Mesothelial cell of epicardium (in vitro differentiated cells): ENCODE measurements around the gene STAT3. TPM values are rescaled to one million over a fixed set of nuclear protein-coding genes. Genes with fewer than 3 reads are reported as not detected.

Experiments
- DNase-seq, 2 experiments: peaks; one replicate each; pipeline ENCODE4 v3.0.0; 2021; ENCODE audit warnings: low spot score in 2 of 2; ENCODE audit not compliant: unreplicated experiment in 2 of 2
- H3K27ac Mint-ChIP-seq: 2 replicates; pipeline ENCODE4 v1.8.0; 2021; ENCODE audit warnings: mixed read lengths
- H3K27me3 Mint-ChIP-seq: 2 replicates; pipeline ENCODE4 v1.8.0; 2021; ENCODE audit warnings: low read depth, mixed read lengths
- H3K36me3 Mint-ChIP-seq: 2 replicates; pipeline ENCODE4 v1.8.0; 2021; ENCODE audit warnings: mixed read lengths
- H3K4me1 Mint-ChIP-seq: 2 replicates; pipeline ENCODE4 v1.8.0; 2021; ENCODE audit warnings: mixed read lengths
- H3K4me3 Mint-ChIP-seq: 2 replicates; pipeline ENCODE4 v1.8.0; 2021; ENCODE audit warnings: mild to moderate bottlenecking, moderate library complexity, mixed read lengths
- H3K9me3 Mint-ChIP-seq: 2 replicates; pipeline ENCODE4 v1.8.0; 2021; ENCODE audit warnings: mixed read lengths
- CTCF ChIP-seq: fragments of 200-600 bp; sonication (generic); IDR thresholded peaks from one replicate; pipeline ENCODE4 v1.5.0; 2021; ENCODE audit warnings: antibody characterized with exemption; ENCODE audit not compliant: unreplicated experiment
- total RNA-seq: library from RNA; stranded (reverse); gene quantifications from 3 replicates; pipeline ENCODE4 v1.2.1, GENCODE V29; 2021

Gene STAT3
- total RNA-seq, 1 donor from 2014 or later: 118 TPM

- Mint-ChIP-seq H3K4me1 (peaks cover 8% of the 10 kb centered on the region), H3K4me3 (no peak overlapping the region), H3K9me3 (no peaks in the 10 kb centered on the region), H3K36me3 (peaks cover 38% of the 10 kb centered on the region), H3K27ac (no peak overlapping the region), H3K27me3 (no peaks in the 10 kb centered on the region)
- TF ChIP-seq CTCF: no peak
- DNase-seq: no peak
These were observed 70.9 kb downstream of the STAT3 start for GRCh38 chr17:42317266-42317845.

- Mint-ChIP-seq H3K27ac (no peak overlapping the region), H3K36me3 (peaks cover 34% of the 10 kb centered on the region), H3K27me3 (no peaks in the 10 kb centered on the region), H3K4me1 (peaks cover 12% of the 10 kb centered on the region), H3K4me3 (no peak overlapping the region), H3K9me3 (no peaks in the 10 kb centered on the region)
- TF ChIP-seq CTCF: no peak
- no peak for DNase-seq
These were observed 71.5 kb downstream of the STAT3 start for GRCh38 chr17:42316755-42317154.

- no peaks in the 10 kb centered on the region for H3K27me3 Mint-ChIP-seq
- H3K36me3 Mint-ChIP-seq: peaks cover 27% of the 10 kb centered on the region
- H3K4me3 Mint-ChIP-seq: no peak overlapping the region
- no peak for TF ChIP-seq CTCF
- DNase-seq: no peak
- H3K4me1 Mint-ChIP-seq: peaks cover 24% of the 10 kb centered on the region
- no peaks in the 10 kb centered on the region for H3K9me3 Mint-ChIP-seq
- no peak overlapping the region for H3K27ac Mint-ChIP-seq
These were observed 72.7 kb downstream of the STAT3 start for GRCh38 chr17:42315402-42316156.

GRCh38 chr17:42313773-42314566, 74.3 kb downstream of the STAT3 start:
- Mint-ChIP-seq H3K27me3 (no peaks in the 10 kb centered on the region), H3K9me3 (no peaks in the 10 kb centered on the region), H3K4me1 (peaks cover 31% of the 10 kb centered on the region), H3K36me3 (peaks cover 19% of the 10 kb centered on the region), H3K27ac (peak overlapping the region; percentile 21), H3K4me3 (no peak overlapping the region)
- no peak for TF ChIP-seq CTCF
- no peak for DNase-seq

GRCh38 chr17:42313389-42313772, 74.9 kb downstream of the STAT3 start:
- Mint-ChIP-seq H3K27me3 (no peaks in the 10 kb centered on the region), H3K4me3 (no peak overlapping the region), H3K27ac (peak overlapping the region; percentile 21), H3K36me3 (peaks cover 17% of the 10 kb centered on the region), H3K9me3 (no peaks in the 10 kb centered on the region), H3K4me1 (peaks cover 31% of the 10 kb centered on the region)
- no peak for DNase-seq
- TF ChIP-seq CTCF: no peak
